GM13976 (cell line): ENCODE data around the gene MAP2.

Source experiments
- DNase-seq: peaks from one replicate; pipeline ENCODE4 v3.0.0; 2012; ENCODE audit warnings: low spot score
- CTCF ChIP-seq: IDR thresholded peaks from 2 replicates; pipeline ENCODE4 v1.5.1; 2012; ENCODE audit warnings: borderline replicate concordance, mild to moderate bottlenecking; ENCODE audit not compliant: insufficient read depth; ENCODE audit errors: extremely low read depth, missing control alignments, control extremely low read depth
- in situ Hi-C: fragments of 300-500 bp; cut with MboI; formaldehyde crosslinking; loops from one replicate; pipeline ENCODE4 v1.12.0; 2022; ENCODE audit warnings: low sequenced_read_pairs, mixed read lengths, inconsistent platforms; ENCODE audit not compliant: unreplicated experiment

MAP2 gene

GRCh38 chr2:209772290-209772685, 348.4 kb downstream of the MAP2 start:
- DNase-seq: no peak
- in situ Hi-C loops: no loop called here
- no peak for TF ChIP-seq CTCF

GRCh38 chr2:209773377-209773776, 349.5 kb downstream of the MAP2 start:
- no peak for DNase-seq
- TF ChIP-seq CTCF: no peak
- in situ Hi-C loops: no loop called here
